Endometrial microvascular endothelial cells (primary cell): Measurements from ENCODE around the gene RANBP3. TPM values are rescaled to one million over a fixed set of nuclear protein-coding genes. Genes with fewer than 3 reads are reported as not detected.
"Not testable (repeated sequence)": the region's sequence is repeated elsewhere in the genome, so short reads cannot be mapped to it uniquely, and the experiment has no call there.

Experiments used
- in situ Hi-C: cut with HindIII; loops from 2 replicates; pipeline ENCODE4 v1.10.0; 2017; ENCODE audit warnings: low sequenced_read_pairs, low pct_unique_long_range_greater_than_20kb; ENCODE audit errors: inconsistent ontology term
- total RNA-seq: library from RNA; depleted of rRNA; stranded (reverse); fragments of >200 nt; gene quantifications from one replicate; pipeline ENCODE4 v1.2.3, GENCODE V29; 2015; ENCODE audit errors: inconsistent ontology term

Gene RANBP3
- total RNA-seq, result 48.9 TPM

GRCh38 chr19:5977785-5978605, at the start of gene RANBP3:
Gene RANBP3 (minus strand): TSS chr19:5978140. CDS start chr19:5978082, 58 bp downstream.
- in situ Hi-C loops, result no loop called here

- in situ Hi-C loops, result no loop called here
These were observed 48.7 kb upstream of the RANBP3 start for GRCh38 chr19:6026390-6027227.

GRCh38 chr19:6024756-6025155, 46.8 kb upstream of the RANBP3 start:
- in situ Hi-C loops, result not testable (repeated sequence)

- in situ Hi-C loops, result no loop called here
These were observed 46.0 kb upstream of the RANBP3 start for GRCh38 chr19:6023936-6024335.

GRCh38 chr19:6023085-6023682, 45.2 kb upstream of the RANBP3 start:
- in situ Hi-C loops, result no loop called here

GRCh38 chr19:6022570-6023064, 44.7 kb upstream of the RANBP3 start:
- in situ Hi-C loops, result no loop called here

- in situ Hi-C loops, result no loop called here
These were observed 44.1 kb upstream of the RANBP3 start for GRCh38 chr19:6021878-6022569.

- in situ Hi-C loops, result no loop called here
These were observed 43.2 kb upstream of the RANBP3 start for GRCh38 chr19:6020972-6021805.

- in situ Hi-C loops, result no loop called here
These were observed 42.4 kb upstream of the RANBP3 start for GRCh38 chr19:6020166-6020882.

- in situ Hi-C loops, result no loop called here
These were observed 40.8 kb upstream of the RANBP3 start for GRCh38 chr19:6018786-6019185.

- in situ Hi-C loops, result no loop called here
These were observed 39.6 kb upstream of the RANBP3 start for GRCh38 chr19:6017576-6017975.

GRCh38 chr19:6015841-6016545, 38.1 kb upstream of the RANBP3 start:
- in situ Hi-C loops, result no loop called here

GRCh38 chr19:6014551-6015135, 36.7 kb upstream of the RANBP3 start:
- in situ Hi-C loops, result no loop called here

GRCh38 chr19:6012426-6013170, 34.7 kb upstream of the RANBP3 start:
- in situ Hi-C loops, result no loop called here

- in situ Hi-C loops, result no loop called here
These were observed 33.9 kb upstream of the RANBP3 start for GRCh38 chr19:6011794-6012193.

- in situ Hi-C loops, result no loop called here
These were observed 33.3 kb upstream of the RANBP3 start for GRCh38 chr19:6011206-6011605.
